SU-DHL-6 (cell line): ENCODE results near the gene CNPPD1.

ENCODE experiments used
- CTCF ChIP-seq: fragments of 200-600 bp; sonication (generic); IDR thresholded peaks from one replicate; pipeline ENCODE4 v1.5.1; 2017; ENCODE audit warnings: antibody characterized with exemption, mild to moderate bottlenecking, low read length, moderate library complexity; ENCODE audit not compliant: insufficient read depth, poor library complexity, severe bottlenecking
- EZH2phosphoT487 ChIP-seq: fragments of 200-600 bp; sonication (generic), shearing (Covaris generic); conservative IDR thresholded peaks from 2 replicates; pipeline ENCODE4 v1.6.1; 2018; ENCODE audit warnings: mild to moderate bottlenecking, antibody characterized with exemption, low read length, moderate library complexity, mixed read lengths

- TF ChIP-seq CTCF = no peak
- TF ChIP-seq EZH2phosphoT487 = no peak
Observed at GRCh38 chr2:219163156-219163555, 13.6 kb downstream of the CNPPD1 start.
